K562 (cell line): ENCODE results near the gene DPYSL4. TPM values are rescaled to one million over a fixed set of nuclear protein-coding genes. Genes with fewer than 3 reads are reported as not detected.

Experiments used
- ATAC-seq: fragments of 200-7000 bp; cut with Tn5 transposase; 3 replicates; pipeline ENCODE4 v1.9.1; 2020; ENCODE audit warnings: moderate library complexity
- BruUV-seq: library from RNA; stranded (reverse); fragments of 400-500 nt; replicated peaks from 2 replicates; lab custom pipeline; 2021; lab: Mats Ljungman, UMichigan
- CTCF ChIA-PET: fragments of 300-600 bp; formaldehyde crosslinking; extraction: SDS; loops from one replicate; lab custom pipeline; 2021; ENCODE audit warnings: low intra/inter-chr PET ratio; lab: Yijun Ruan, JAX
- POLR2A ChIA-PET: fragments of 300-600, 350-650 bp; sonication (Branson Sonifier 250); formaldehyde crosslinking; extraction: SDS; loops from one replicate; lab custom pipeline; 2021; ENCODE audit warnings: antibody characterized with exemption, inconsistent platforms; lab: Yijun Ruan, JAX
- DNase-seq, 4 experiments: peaks; one replicate each; pipeline versions ENCODE4 v3.0.0 to v3.0.0-alpha.2; 2011 to 2018; ENCODE audit warnings: low spot score in 3 of 4, mixed read lengths in 3 of 4; ENCODE audit errors: extremely low read depth in 1 of 4
- FAIRE-seq: peaks from 2 replicates; lab custom pipeline; 2011; peaks lifted over from hg19 to GRCh38; lab: Jason Lieb, UNC
- H2AFZ ChIP-seq: 2 replicates; pipeline ENCODE4 v1.6.0; 2011; ENCODE audit warnings: low read depth, low read length, control low read depth, inconsistent platforms
- H3K27ac ChIP-seq: fragments of 200-600 bp; 3 replicates; pipeline ENCODE4 v1.8.0; 2011; ENCODE audit warnings: low read depth, mild to moderate bottlenecking, control low read depth, inconsistent platforms, low read length, moderate library complexity, mixed read lengths; ENCODE audit errors: extremely low read depth
- H3K27me3 ChIP-seq, 2 experiments: fragments of 300-600 bp in 1 of 2; 2 replicates in 1 of 2; 3 replicates in 1 of 2; pipeline versions ENCODE4 v1.6.0 to v1.8.0; 2011; ENCODE audit warnings: inconsistent platforms in 2 of 2, low read length in 2 of 2, mild to moderate bottlenecking in 1 of 2, mixed read lengths in 1 of 2, moderate library complexity in 1 of 2; ENCODE audit not compliant: control insufficient read depth in 2 of 2, insufficient read depth in 2 of 2
- H3K36me3 ChIP-seq: fragments of 300-600 bp; 3 replicates; pipeline ENCODE4 v1.8.0; 2011; ENCODE audit warnings: mild to moderate bottlenecking, low read length, inconsistent platforms; ENCODE audit not compliant: control insufficient read depth, insufficient read depth
- H3K4me1 ChIP-seq, 2 experiments: fragments of 200-600 bp in 1 of 2; replicated peaks in 1 of 2; 2 replicates in 1 of 2; 3 replicates in 1 of 2; pipeline versions ENCODE4 v1.5.1 to v1.8.0; 2011; ENCODE audit warnings: inconsistent platforms in 2 of 2, low read length in 2 of 2, mild to moderate bottlenecking in 1 of 2, mixed read lengths in 1 of 2, moderate library complexity in 1 of 2; ENCODE audit not compliant: control insufficient read depth in 2 of 2, insufficient read depth in 2 of 2
- H3K4me2 ChIP-seq: 2 replicates; pipeline ENCODE4 v1.6.1; 2011; ENCODE audit warnings: low read length, control low read depth, inconsistent platforms, mixed read lengths; ENCODE audit not compliant: insufficient read depth
- H3K4me3 ChIP-seq: fragments of 200-600 bp; sonication (generic), shearing (Covaris generic); 2 replicates; pipeline ENCODE4 v1.5.1; 2016; ENCODE audit warnings: control low read depth, inconsistent platforms
- H3K79me2 ChIP-seq: fragments of 200-600 bp; 3 replicates; pipeline ENCODE4 v1.8.0; 2011; ENCODE audit warnings: low read length, inconsistent platforms; ENCODE audit not compliant: control insufficient read depth, insufficient read depth
- H3K9ac ChIP-seq, 2 experiments: 2 replicates each; pipeline versions ENCODE4 v1.6.0 to v1.6.1; 2011; ENCODE audit warnings: low read depth in 2 of 2, low read length in 2 of 2, control low read depth in 1 of 2, inconsistent platforms in 1 of 2, mild to moderate bottlenecking in 1 of 2, mixed read lengths in 1 of 2; ENCODE audit not compliant: insufficient read depth in 1 of 2
- H3K9me1 ChIP-seq: one replicate; pipeline ENCODE4 v1.6.0; 2011; ENCODE audit warnings: inconsistent platforms, mild to moderate bottlenecking, low read length, moderate library complexity; ENCODE audit not compliant: control insufficient read depth, insufficient read depth
- H3K9me3 ChIP-seq: replicated peaks from 2 replicates; pipeline ENCODE4 v1.5.1; 2011; ENCODE audit warnings: low read depth, low read length, inconsistent platforms; ENCODE audit not compliant: control insufficient read depth, insufficient read depth
- H4K20me1 ChIP-seq: replicated peaks from 2 replicates; pipeline ENCODE4 v1.6.1; 2011; ENCODE audit warnings: low read length, inconsistent platforms, mixed read lengths; ENCODE audit not compliant: control insufficient read depth, insufficient read depth
- HLTF ChIP-seq: fragments of 450-650 bp; IDR thresholded peaks from 2 replicates; pipeline ENCODE4 v1.6.1; 2016
- MCM5 ChIP-seq: fragments of 450-650 bp; IDR thresholded peaks from 2 replicates; pipeline ENCODE4 v1.6.1; 2016; ENCODE audit warnings: low read depth
- NFE2L1 ChIP-seq: fragments of 450-650 bp; IDR thresholded peaks from 2 replicates; pipeline ENCODE4 v1.6.1; 2016; ENCODE audit warnings: missing genetic modification characterization, low read depth, mild to moderate bottlenecking, missing compliant biosample characterization, moderate library complexity, borderline replicate concordance
- NFIC ChIP-seq: fragments of 450-650 bp; IDR thresholded peaks from 2 replicates; pipeline ENCODE4 v1.6.1; 2017; ENCODE audit warnings: mild to moderate bottlenecking, inconsistent platforms
- ZNF395 ChIP-seq: fragments of 200-800 bp; sonication (Bioruptor generic); IDR thresholded peaks from 2 replicates; pipeline ENCODE4 v1.6.1; 2017; ENCODE audit warnings: missing genetic modification characterization, missing compliant biosample characterization
- WGBS: fragments of 100-300 bp; shearing (Covaris generic); methylation state at CpG from one replicate; pipeline ENCODE4 v1.1.6; 2016; ENCODE audit warnings: low coverage, mixed read lengths; ENCODE audit not compliant: insufficient coverage; ENCODE audit errors: missing lambda C conversion rate; 5-methylcytosine and 5-hydroxymethylcytosine counted together
- in situ Hi-C: fragments of 300-500 bp; cut with MboI; formaldehyde crosslinking; loops from 4 replicates; pipeline ENCODE4 v1.15.0; 2018; ENCODE audit warnings: inconsistent platforms, mixed read lengths
- intact Hi-C: fragments of 100-400 bp; cut with micrococcal nuclease; formaldehyde crosslinking; loops from 2 replicates; pipeline ENCODE4 v1.14.2; 2022
- polyA plus RNA-seq, 8 experiments: library from polyadenylated mRNA; depleted of rRNA in 4 of 8; stranded (reverse) in 5 of 8; unstranded in 3 of 8; fragments of >200 nt; fragmentation: Nextera tagmentation in 2 of 8; fragmentation: Illumina TruSeq in 1 of 8; extraction: Ambion mirVana in 2 of 8; extraction: Trizol in 1 of 8; gene quantifications; 2 replicates each; pipeline versions ENCODE4 v1.2.1 to v1.2.3, GENCODE V29; 2011 to 2014; ENCODE audit warnings: inconsistent platforms in 1 of 8, missing spikeins in 1 of 8
- total RNA-seq, 7 experiments: library from RNA; depleted of rRNA in 6 of 7; stranded (reverse); fragments of >200 nt in 6 of 7; fragmentation: Illumina TruSeq in 2 of 7; extraction: Trizol in 2 of 7; gene quantifications; 2 replicates each; pipeline versions ENCODE4 v1.2.1 to v1.2.3, GENCODE V29; 2011 to 2021; ENCODE audit warnings: low replicate concordance in 1 of 7

The DPYSL4 gene
- total and polyA plus RNA-seq, 9 of the 15 experiments (the other 6 are each of a cell fraction or from before 2014, with no cell fraction given), result 0.03 TPM; not detected in 8

- CTCF ChIA-PET, result no interaction called here
- TF ChIP-seq MCM5 (no peak), NFE2L1 (tag) (no peak), HLTF (no peak), ZNF395 (no peak), NFIC (no peak)
Measured at GRCh38 chr10:132229096-132229495, 42.3 kb downstream of the DPYSL4 start.

More at GRCh38 chr10:132229096-132229495, 42.3 kb downstream of the DPYSL4 start:
- POLR2A ChIA-PET, result no interaction called here
- H4K20me1 ChIP-seq, result no peaks in the 10 kb centered on the region; the same call in 1 of the 2 replicates
- H3K79me2 ChIP-seq, result no peaks in the 10 kb centered on the region
- H3K4me2 ChIP-seq, result no peak overlapping the region
- in situ Hi-C loops, result loop anchor here (10.0 kb wide), 1 partner anchor 406 kb away; no protein-coding TSS in a partner anchor
- H2AFZ ChIP-seq, result no peak overlapping the region
- H3K27me3 ChIP-seq, result peaks cover 0 to 58% of the 10 kb centered on the region in 2 experiments; a peak in 2 of 5 replicates
- peaks cover 0 to 29% of the 10 kb centered on the region in 2 experiments; a peak in 2 of 5 replicates for H3K4me1 ChIP-seq
- whole genome bisulfite sequencing, result 6% methylated on average over 4 of the region's 6 CpGs
- no peak overlapping the region for H3K4me3 ChIP-seq
- no TSS peak for BruUV-seq
- ATAC-seq (no peak), DNase-seq (no peak), FAIRE-seq (no peak)
- no peak overlapping the region for H3K9ac ChIP-seq
- no peaks in the 10 kb centered on the region for H3K9me1 ChIP-seq
- no peaks in the 10 kb centered on the region for H3K9me3 ChIP-seq
- H3K27ac ChIP-seq, result no peak overlapping the region
- intact Hi-C loops, result no loop called here
- no peaks in the 10 kb centered on the region for H3K36me3 ChIP-seq
